GM21529 (cell line): Measurements from ENCODE around the gene DYNC1LI2.

ENCODE experiments used
- ATAC-seq: cut with Tn5 transposase; IDR thresholded peaks from one replicate; pipeline ENCODE4 v1.9.1; 2021; ENCODE audit not compliant: unreplicated experiment

DYNC1LI2 gene

GRCh38 chr16:66740533-66740932 lies 10.9 kb downstream of the DYNC1LI2 start:
- ATAC-seq: no peak

DNA sequence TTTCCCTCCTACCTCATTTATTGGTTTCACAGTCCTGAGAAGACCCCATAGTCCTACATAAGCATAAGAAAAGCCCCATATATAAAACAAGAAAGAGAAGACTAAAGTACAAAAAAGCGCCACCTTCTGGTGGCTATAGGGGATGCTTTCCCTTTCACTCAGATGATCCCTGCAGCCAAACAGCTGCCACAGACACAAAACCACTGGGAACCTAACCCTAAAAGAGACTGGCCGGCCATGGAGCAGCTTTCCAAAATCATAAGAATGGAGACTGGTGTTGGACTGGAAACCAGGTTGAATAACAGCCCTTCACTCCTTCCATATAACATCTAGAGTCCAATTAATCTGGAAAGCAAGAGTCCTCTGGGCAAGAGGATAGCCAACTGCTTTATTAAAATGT lies 11.4 kb downstream of the DYNC1LI2 start:
- no peak for ATAC-seq

- no peak for ATAC-seq
Measured at GRCh38 chr16:66735891-66736290, 15.5 kb downstream of the DYNC1LI2 start.

DNA sequence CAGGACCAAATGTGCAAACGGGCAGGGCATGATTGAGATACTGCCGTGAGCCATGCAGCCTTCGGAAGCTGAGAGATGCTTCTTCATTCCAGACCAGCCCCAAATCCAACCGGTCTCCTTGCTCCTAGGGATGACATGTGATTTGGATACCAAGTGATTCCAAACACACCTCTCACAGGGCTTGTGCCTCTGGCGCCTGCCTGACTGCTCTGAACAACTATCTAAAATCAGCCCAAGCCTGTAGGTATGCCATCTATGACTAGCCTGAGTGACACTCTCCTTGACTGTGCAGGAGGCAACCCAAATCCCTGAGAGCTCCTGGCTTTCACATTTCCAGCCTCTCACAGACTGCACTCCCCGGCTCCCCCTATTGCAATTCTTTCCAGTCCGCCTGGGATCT lies 20.3 kb downstream of the DYNC1LI2 start:
- no peak for ATAC-seq

DNA sequence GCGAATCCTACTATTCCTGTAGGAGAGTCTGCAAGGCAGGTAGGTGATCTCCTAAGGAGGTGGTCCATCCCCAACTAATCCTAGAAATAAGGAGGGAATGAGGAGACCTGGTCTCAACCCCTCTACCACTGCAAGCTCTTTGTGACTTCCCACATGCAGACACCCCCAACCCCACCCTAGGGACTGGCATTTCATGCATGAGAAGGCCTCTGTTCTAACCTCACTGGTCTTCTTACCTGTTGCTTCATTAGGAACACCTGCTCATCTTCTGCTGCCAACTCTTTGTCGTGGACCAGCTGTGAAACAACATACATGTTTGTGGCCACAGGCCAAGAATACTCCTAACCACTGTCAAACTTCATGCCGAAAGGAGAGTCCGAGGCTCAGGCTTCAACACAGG lies 22.6 kb downstream of the DYNC1LI2 start:
- no peak for ATAC-seq

DNA sequence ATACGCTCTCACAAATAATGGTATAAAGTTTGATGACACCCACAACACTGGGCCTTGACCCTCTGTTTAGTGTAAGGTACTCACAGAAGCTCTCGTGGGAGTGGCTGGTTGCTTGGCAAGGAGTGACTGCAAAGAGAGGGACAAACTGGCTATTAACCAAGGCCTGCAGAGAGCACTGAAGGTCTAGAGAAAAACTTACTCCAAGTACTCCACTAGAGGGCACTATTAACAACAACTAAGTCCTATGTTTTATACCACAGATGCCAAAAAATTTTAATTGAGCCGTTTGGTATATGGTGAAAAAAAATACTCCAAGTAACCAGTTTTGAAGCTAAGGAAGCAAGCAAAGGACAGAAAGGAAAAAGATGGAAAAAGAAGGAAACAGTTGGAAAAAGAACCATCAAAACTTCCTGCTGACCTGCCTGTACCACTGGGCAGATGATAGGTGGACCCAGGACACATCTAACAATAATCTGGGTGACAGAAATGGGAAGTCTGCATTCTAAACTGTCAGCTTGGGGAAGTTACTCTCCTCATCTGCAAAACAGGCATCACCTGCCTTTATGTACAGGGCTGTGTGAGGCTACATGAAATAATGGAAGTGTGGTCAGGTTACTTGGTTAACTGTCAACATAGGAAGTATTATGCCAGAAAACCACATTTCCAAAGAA lies 23.2 kb downstream of the DYNC1LI2 start:
- no peak for ATAC-seq

- no peak for ATAC-seq
Measured at GRCh38 chr16:66720766-66721165, 30.6 kb downstream of the DYNC1LI2 start.

GRCh38 chr16:66719246-66719645 lies 32.2 kb downstream of the DYNC1LI2 start:
- ATAC-seq: no peak

DNA sequence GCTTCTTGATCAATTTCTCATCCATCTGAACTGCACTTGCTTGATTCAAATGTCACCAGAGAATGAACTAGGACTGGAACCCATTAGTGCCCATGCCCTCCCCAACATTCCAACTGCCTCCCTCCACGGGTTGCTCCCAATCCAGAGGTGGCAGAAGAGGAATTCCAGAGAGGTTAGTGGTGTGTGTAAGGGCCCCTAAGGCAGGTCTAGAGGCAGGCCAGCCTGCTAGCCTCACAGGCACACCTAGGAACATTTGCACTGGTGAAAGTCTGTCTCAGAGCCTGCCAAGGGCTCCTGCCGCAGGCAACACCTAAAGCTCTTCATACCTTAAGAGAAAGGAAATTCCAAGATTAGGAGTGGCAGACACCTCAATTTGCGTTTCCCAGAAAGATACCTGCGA lies 33.6 kb downstream of the DYNC1LI2 start:
- no peak for ATAC-seq

- no peak for ATAC-seq
Measured at GRCh38 chr16:66717112-66717675, 34.2 kb downstream of the DYNC1LI2 start.

DNA sequence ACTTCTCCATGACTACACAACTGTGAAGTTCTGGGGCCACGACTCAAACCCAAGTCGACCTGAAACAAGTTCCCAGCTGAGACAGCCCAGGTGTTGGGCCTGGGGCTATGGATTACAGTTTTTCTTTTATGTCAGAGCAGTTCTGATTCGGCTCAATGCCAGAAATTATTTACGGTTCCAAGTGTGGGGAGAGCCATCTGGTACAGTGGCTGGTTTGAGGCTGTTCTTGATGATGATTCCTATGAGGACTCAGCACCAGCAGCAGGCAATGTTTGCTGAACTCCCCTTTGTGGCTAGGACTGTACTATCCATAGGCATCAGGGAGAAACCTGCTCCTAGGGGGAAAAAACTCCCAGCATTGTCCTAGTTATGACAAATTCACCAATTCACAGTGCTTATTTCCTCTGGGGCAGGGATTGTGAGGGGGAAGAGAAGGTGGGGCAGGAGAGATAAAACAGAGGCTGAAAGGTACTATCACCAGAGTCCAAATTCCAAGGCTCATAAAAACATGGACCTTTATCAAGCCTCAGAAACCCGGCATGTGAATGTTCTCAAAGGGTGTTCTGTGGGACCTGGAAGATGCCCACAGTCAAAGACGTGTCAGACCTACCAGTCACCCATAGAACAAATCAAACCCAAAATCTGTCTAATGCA lies 36.6 kb downstream of the DYNC1LI2 start:
- no peak for ATAC-seq

DNA sequence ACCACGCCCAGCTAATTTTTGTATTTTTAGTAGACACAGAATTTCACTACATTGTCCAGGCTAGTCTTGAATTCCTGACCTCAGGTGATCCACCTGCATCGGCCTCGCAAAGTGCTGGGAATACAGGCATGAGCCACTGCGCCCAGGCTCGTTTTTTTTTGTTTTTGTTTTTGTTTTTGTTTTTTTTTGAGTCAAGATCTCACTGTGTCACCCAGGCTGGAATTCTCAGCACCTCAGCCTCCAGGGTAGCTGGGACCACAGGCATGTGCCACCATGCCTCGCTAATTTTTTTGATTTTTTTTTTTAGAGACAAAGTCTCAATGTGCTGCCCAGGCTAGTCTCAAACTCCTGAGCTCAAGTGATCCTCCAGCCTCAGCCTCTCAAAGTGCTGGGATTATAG lies 37.3 kb downstream of the DYNC1LI2 start:
- ATAC-seq: no peak

DNA sequence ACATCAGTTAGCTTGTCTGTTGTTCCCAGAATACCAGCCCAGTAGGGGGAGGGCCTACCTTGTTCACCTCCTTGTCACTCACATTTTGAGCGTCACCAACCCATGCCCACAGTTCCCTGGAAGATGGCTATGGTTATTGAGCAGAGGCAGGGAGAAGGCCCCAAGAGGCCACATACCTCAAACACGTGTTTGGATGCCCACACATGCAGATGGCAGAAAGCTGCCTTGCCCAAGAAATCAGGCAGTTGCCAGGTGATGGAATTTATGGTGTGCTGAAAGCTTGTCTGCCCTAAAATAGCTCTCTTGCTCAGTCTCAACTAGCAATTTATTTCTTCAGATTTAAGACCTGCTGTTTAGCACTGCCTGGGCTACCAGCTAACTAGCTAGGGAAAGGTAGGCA lies 38.3 kb downstream of the DYNC1LI2 start:
- no peak for ATAC-seq

DNA sequence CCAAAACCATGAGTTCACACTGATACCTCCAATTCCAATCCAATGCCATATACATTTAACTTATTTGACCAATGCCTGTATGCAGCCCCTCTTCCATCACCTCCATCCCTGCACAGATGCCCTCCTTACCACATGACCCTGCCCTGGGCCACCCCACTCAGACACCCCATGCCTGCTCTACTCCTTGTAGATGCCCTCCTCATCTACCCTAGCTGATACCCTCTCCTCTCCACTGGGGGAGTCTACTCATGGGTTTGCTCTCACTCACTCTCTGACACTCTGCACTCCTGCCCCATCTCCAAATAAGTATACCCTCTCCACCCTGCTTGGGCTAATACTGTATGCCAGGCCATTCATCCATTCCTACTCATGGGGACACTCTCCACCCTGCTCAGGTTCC lies 38.9 kb downstream of the DYNC1LI2 start:
- ATAC-seq: no peak

DNA sequence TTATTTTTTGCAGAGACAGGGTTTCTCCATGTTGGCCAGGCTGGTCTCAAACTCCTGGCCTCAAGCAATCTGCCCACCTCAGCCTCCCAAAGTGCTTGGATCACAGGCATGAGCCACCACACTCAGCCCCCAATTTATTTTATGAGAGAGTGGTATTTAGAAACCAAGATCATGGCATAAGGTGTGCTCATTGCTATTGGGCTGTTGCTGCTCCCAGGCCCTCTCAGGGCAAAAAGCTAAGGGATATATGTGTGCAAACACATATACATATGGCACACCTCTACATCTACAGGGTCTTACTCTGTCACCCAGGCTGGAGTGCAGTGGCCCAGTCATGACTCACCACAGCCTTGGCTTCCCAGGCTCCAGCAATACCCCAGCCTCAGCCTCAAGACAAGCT lies 39.8 kb downstream of the DYNC1LI2 start:
- no peak for ATAC-seq

DNA sequence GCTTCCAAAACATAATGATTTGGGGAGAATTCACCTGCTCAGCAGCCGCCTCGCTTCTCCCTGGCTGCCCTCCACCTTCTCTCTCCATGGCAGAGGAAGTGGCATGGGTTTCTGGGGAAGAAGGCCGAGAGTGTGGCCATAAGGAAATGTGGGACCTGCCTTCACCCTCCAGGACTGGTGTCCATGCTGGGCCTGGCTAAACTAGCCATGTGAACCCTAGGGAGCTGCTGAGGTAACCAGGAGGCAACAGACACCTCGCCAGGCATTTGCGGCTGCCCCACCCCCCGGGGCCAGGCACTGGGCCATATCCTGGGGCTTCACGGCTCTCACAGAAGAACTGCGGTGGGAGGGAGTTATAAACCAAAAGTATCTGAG lies 44.9 kb downstream of the DYNC1LI2 start:
- ATAC-seq: no peak

DNA sequence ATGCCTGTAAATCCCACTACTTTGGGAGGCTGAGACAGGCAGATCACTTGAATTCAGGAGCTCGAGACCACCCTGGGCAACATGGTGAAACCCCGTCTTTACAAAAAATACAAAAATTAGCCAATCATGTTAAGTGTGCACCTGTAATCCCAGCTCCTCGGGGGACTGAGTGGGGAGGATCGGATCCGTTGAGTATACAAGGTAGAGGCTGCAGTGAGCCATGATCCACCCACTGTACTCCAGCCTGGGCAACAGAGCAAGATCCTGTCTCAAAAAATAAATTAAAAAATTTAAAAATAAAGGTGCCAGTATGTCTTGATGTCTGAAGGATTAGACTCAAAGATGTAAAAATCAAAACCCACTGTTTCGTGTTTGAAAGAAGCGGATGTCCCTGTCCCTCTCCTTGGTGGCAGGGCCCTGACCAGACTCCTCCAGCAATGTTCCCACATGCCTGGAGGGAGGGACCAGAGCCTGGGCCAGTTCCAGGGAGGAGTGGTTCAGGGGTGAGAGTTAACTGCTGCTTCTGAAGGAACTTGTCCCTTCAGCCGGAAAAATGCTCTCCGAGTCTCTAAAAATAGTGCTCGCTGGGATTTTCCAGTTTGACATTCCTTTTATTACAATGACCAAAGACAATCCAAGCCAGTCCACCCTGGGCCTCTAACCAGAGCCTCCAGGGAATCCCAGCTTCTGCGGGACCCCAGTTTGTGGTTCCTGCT lies 45.5 kb downstream of the DYNC1LI2 start:
- ATAC-seq: no peak

- ATAC-seq: no peak
Measured at GRCh38 chr16:66703406-66704215, 47.8 kb downstream of the DYNC1LI2 start.

DNA sequence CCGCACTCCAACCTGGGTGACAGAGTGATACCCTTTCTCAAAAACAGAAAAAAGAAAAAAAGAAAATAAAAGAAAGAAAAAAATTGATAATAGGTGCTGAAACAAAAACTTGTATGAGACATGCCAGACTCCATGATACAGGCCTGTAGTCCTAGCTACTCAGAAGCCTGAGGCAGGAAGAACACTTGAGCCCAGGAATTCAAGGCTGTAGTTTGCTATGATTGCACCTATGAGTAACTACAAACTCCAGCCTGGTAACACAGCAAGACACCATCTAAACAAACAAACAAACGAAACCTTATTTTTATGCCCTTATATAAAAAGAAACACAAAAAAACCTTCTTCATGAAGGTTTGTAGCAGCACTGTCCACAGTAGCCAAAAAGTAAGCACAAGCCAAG lies 49.9 kb downstream of the DYNC1LI2 start:
- no peak for ATAC-seq

DNA sequence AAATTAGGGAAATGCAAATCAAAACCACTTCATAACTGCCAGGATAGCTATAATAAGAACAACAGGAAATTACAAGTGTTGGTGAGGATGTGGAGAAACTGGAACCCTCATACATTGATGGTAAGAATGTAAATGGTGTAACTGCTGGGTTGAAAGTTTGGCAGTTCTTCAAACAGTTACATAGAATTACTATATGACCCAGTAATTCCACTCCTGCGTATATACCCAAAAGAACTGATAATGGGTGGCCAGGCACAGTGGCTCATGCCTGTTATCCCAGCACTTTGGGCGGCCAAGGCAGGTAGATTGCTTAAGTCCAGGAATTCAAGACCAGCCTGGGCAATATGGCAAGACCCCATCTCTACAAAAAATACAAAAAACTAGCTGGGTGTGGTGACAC lies 50.4 kb downstream of the DYNC1LI2 start:
- no peak for ATAC-seq

- no peak for ATAC-seq
Measured at GRCh38 chr16:66699898-66700297, 51.5 kb downstream of the DYNC1LI2 start.
